Activated CD4-positive, alpha-beta T cell treated with anti-CD3 and anti-CD28 coated beads, Interleukin-2, amount 10 ng/mL, durations not matched to agents 24 days and 14 days (primary cell): ENCODE results near the gene SSBP2. TPM values are rescaled to one million over a fixed set of nuclear protein-coding genes. Genes with fewer than 3 reads are reported as not detected.
A peak's percentile ranks its signal among the peaks of the same experiment; 100 is the strongest.

Experiments used
- DNase-seq: peaks from one replicate; pipeline ENCODE4 v3.0.0; 2022
- H3K27ac Mint-ChIP-seq: one replicate; pipeline ENCODE4 v1.8.0; 2022; ENCODE audit warnings: mild to moderate bottlenecking, mixed read lengths
- H3K27me3 Mint-ChIP-seq: one replicate; pipeline ENCODE4 v1.8.0; 2022; ENCODE audit warnings: mixed read lengths
- H3K36me3 Mint-ChIP-seq: one replicate; pipeline ENCODE4 v1.8.0; 2022; ENCODE audit warnings: low read depth, mild to moderate bottlenecking, mixed read lengths
- H3K4me1 Mint-ChIP-seq: one replicate; pipeline ENCODE4 v1.8.0; 2021; ENCODE audit warnings: mixed read lengths
- H3K4me3 Mint-ChIP-seq: one replicate; pipeline ENCODE4 v1.8.0; 2022; ENCODE audit warnings: mild to moderate bottlenecking, moderate library complexity, mixed read lengths
- H3K9me3 Mint-ChIP-seq: one replicate; pipeline ENCODE4 v1.8.0; 2021; ENCODE audit warnings: mixed read lengths
- intact Hi-C: fragments of 100-400 bp; cut with micrococcal nuclease; formaldehyde crosslinking; loops from one replicate; pipeline ENCODE4 v1.15.1; 2023
- total RNA-seq: library from RNA; stranded (reverse); gene quantifications from 2 replicates; pipeline ENCODE4 v1.2.3, GENCODE V29; 2022

SSBP2 gene
- 13.1 and 13.4 TPM in 2 replicates for total RNA-seq

GRCh38 chr5:81751009-81751835, at the start of gene SSBP2:
Gene SSBP2 (minus strand): TSS chr5:81751097. CDS start chr5:81751042, 55 bp downstream.
- H3K4me1 Mint-ChIP-seq: peaks cover 12% of the 10 kb centered on the region
- DNase-seq: peak; percentile 100
- H3K36me3 Mint-ChIP-seq: no peaks in the 10 kb centered on the region
- H3K4me3 Mint-ChIP-seq: peak within 1 kb of the TSS; percentile 90
- H3K27me3 Mint-ChIP-seq: peaks cover 27% of the 10 kb centered on the region
- peak within 1 kb of the TSS; percentile 93 for H3K27ac Mint-ChIP-seq
- intact Hi-C loops: loop anchor here (1.0 to 10.0 kb wide), 10 partner anchors 27 to 1096 kb away; partner anchors contain the start of genes DHFR, MSH3, RPS23 and ZCCHC9
- no peaks in the 10 kb centered on the region for H3K9me3 Mint-ChIP-seq

GRCh38 chr5:81795666-81796065, 44.8 kb upstream of the SSBP2 start:
- intact Hi-C loops: no loop called here
- DNase-seq: peak; percentile 42

GRCh38 chr5:81794226-81794625, 43.3 kb upstream of the SSBP2 start:
- no peaks in the 10 kb centered on the region for H3K36me3 Mint-ChIP-seq
- peak; percentile 22 for DNase-seq
- no peak overlapping the region for H3K4me3 Mint-ChIP-seq
- no peaks in the 10 kb centered on the region for H3K9me3 Mint-ChIP-seq
- peaks cover 3% of the 10 kb centered on the region for H3K27me3 Mint-ChIP-seq
- H3K27ac Mint-ChIP-seq: no peak overlapping the region
- intact Hi-C loops: no loop called here
- H3K4me1 Mint-ChIP-seq: no peaks in the 10 kb centered on the region

More at GRCh38 chr5:81795666-81796065, 44.8 kb upstream of the SSBP2 start:
- no peaks in the 10 kb centered on the region for H3K4me1 Mint-ChIP-seq
- no peaks in the 10 kb centered on the region for H3K9me3 Mint-ChIP-seq
- H3K27me3 Mint-ChIP-seq: peaks cover 3% of the 10 kb centered on the region
- H3K4me3 Mint-ChIP-seq: no peak overlapping the region
- H3K36me3 Mint-ChIP-seq: no peaks in the 10 kb centered on the region
- no peak overlapping the region for H3K27ac Mint-ChIP-seq

- intact Hi-C loops: no loop called here
- Mint-ChIP-seq H3K36me3 (no peaks in the 10 kb centered on the region), H3K4me1 (no peaks in the 10 kb centered on the region), H3K4me3 (no peak overlapping the region), H3K27me3 (peaks cover 3% of the 10 kb centered on the region), H3K27ac (no peak overlapping the region), H3K9me3 (no peaks in the 10 kb centered on the region)
- DNase-seq: no peak
These were observed 39.4 kb upstream of the SSBP2 start for GRCh38 chr5:81790336-81790735.

- no peaks in the 10 kb centered on the region for H3K9me3 Mint-ChIP-seq
- H3K4me1 Mint-ChIP-seq: no peaks in the 10 kb centered on the region
- H3K27me3 Mint-ChIP-seq: peaks cover 5% of the 10 kb centered on the region
- H3K4me3 Mint-ChIP-seq: no peak overlapping the region
- H3K27ac Mint-ChIP-seq: no peak overlapping the region
- H3K36me3 Mint-ChIP-seq: no peaks in the 10 kb centered on the region
- intact Hi-C loops: no loop called here
- peak; percentile 34 for DNase-seq
These were observed 38.1 kb upstream of the SSBP2 start for GRCh38 chr5:81789033-81789432.

GRCh38 chr5:81788329-81788728, 37.4 kb upstream of the SSBP2 start:
- no peaks in the 10 kb centered on the region for H3K36me3 Mint-ChIP-seq
- peaks cover 2% of the 10 kb centered on the region for H3K27me3 Mint-ChIP-seq
- H3K4me3 Mint-ChIP-seq: no peak overlapping the region
- H3K4me1 Mint-ChIP-seq: no peaks in the 10 kb centered on the region
- H3K27ac Mint-ChIP-seq: no peak overlapping the region
- intact Hi-C loops: no loop called here
- no peak for DNase-seq
- no peaks in the 10 kb centered on the region for H3K9me3 Mint-ChIP-seq

GRCh38 chr5:81787474-81788242, 36.8 kb upstream of the SSBP2 start:
- Mint-ChIP-seq H3K4me3 (no peak overlapping the region), H3K36me3 (no peaks in the 10 kb centered on the region), H3K4me1 (no peaks in the 10 kb centered on the region), H3K27ac (no peak overlapping the region), H3K9me3 (no peaks in the 10 kb centered on the region), H3K27me3 (peaks cover 2% of the 10 kb centered on the region)
- intact Hi-C loops: no loop called here
- peak; percentile 49 for DNase-seq

- no peaks in the 10 kb centered on the region for H3K4me1 Mint-ChIP-seq
- intact Hi-C loops: no loop called here
- H3K4me3 Mint-ChIP-seq: no peak overlapping the region
- DNase-seq: peak; percentile 30
- no peak overlapping the region for H3K27ac Mint-ChIP-seq
- peaks cover 2% of the 10 kb centered on the region for H3K27me3 Mint-ChIP-seq
- no peaks in the 10 kb centered on the region for H3K9me3 Mint-ChIP-seq
- H3K36me3 Mint-ChIP-seq: no peaks in the 10 kb centered on the region
These were observed 36.1 kb upstream of the SSBP2 start for GRCh38 chr5:81786991-81787390.

GRCh38 chr5:81786496-81786895, 35.6 kb upstream of the SSBP2 start:
- H3K36me3 Mint-ChIP-seq: no peaks in the 10 kb centered on the region
- H3K9me3 Mint-ChIP-seq: no peaks in the 10 kb centered on the region
- no peaks in the 10 kb centered on the region for H3K4me1 Mint-ChIP-seq
- H3K27me3 Mint-ChIP-seq: peaks cover 2% of the 10 kb centered on the region
- no peak overlapping the region for H3K4me3 Mint-ChIP-seq
- intact Hi-C loops: no loop called here
- peak; percentile 12 for DNase-seq
- no peak overlapping the region for H3K27ac Mint-ChIP-seq

GRCh38 chr5:81785322-81785721, 34.4 kb upstream of the SSBP2 start:
- intact Hi-C loops: no loop called here
- no peaks in the 10 kb centered on the region for H3K36me3 Mint-ChIP-seq
- no peak overlapping the region for H3K27ac Mint-ChIP-seq
- H3K4me3 Mint-ChIP-seq: no peak overlapping the region
- H3K27me3 Mint-ChIP-seq: peaks cover 2% of the 10 kb centered on the region
- peak; percentile 27 for DNase-seq
- H3K9me3 Mint-ChIP-seq: no peaks in the 10 kb centered on the region
- no peaks in the 10 kb centered on the region for H3K4me1 Mint-ChIP-seq

- H3K27ac Mint-ChIP-seq: no peak overlapping the region
- intact Hi-C loops: no loop called here
- H3K4me1 Mint-ChIP-seq: peaks cover 15% of the 10 kb centered on the region
- H3K36me3 Mint-ChIP-seq: no peaks in the 10 kb centered on the region
- peaks cover 2% of the 10 kb centered on the region for H3K27me3 Mint-ChIP-seq
- H3K9me3 Mint-ChIP-seq: no peaks in the 10 kb centered on the region
- DNase-seq: peak; percentile 54
- no peak overlapping the region for H3K4me3 Mint-ChIP-seq
These were observed 32.5 kb upstream of the SSBP2 start for GRCh38 chr5:81783401-81783800.

GRCh38 chr5:81782811-81783210, 31.9 kb upstream of the SSBP2 start:
- peaks cover 18% of the 10 kb centered on the region for H3K4me1 Mint-ChIP-seq
- no peaks in the 10 kb centered on the region for H3K9me3 Mint-ChIP-seq
- no peaks in the 10 kb centered on the region for H3K36me3 Mint-ChIP-seq
- no peak overlapping the region for H3K4me3 Mint-ChIP-seq
- H3K27ac Mint-ChIP-seq: no peak overlapping the region
- H3K27me3 Mint-ChIP-seq: peaks cover 2% of the 10 kb centered on the region
- intact Hi-C loops: no loop called here
- DNase-seq: peak; percentile 37

GRCh38 chr5:81779916-81780266, 29.0 kb upstream of the SSBP2 start:
- intact Hi-C loops: loop anchor here (2.0 kb wide), 1 partner anchor 73 kb away; no protein-coding TSS in a partner anchor
- Mint-ChIP-seq H3K4me3 (peak overlapping the region; percentile 85), H3K36me3 (no peaks in the 10 kb centered on the region), H3K27me3 (peaks cover 2% of the 10 kb centered on the region), H3K4me1 (peaks cover 21% of the 10 kb centered on the region), H3K9me3 (no peaks in the 10 kb centered on the region), H3K27ac (peak overlapping the region; percentile 88)
- no peak for DNase-seq
